Naive thymus-derived CD8-positive, alpha-beta T cell (primary cell): ENCODE data around the gene OSBPL2. TPM values are rescaled to one million over a fixed set of nuclear protein-coding genes. Genes with fewer than 3 reads are reported as not detected.

Experiments used
- ATAC-seq, 2 donors: fragments of 150-1000 bp; cut with Tn5 transposase in 1 of 2; sonication (Bioruptor Pico), chemical (Tn5 transposase) in 1 of 2; 1 replicate in 1 of 2; 2 replicates in 1 of 2; pipeline ENCODE4 v1.10.0; 2021; ENCODE audit warnings: mild to moderate bottlenecking in 2 of 2, moderate library complexity in 2 of 2
- POLR2A ChIA-PET: fragments of 350-600 bp; sonication (Branson Sonifier 250); formaldehyde crosslinking; loops from one replicate; lab custom pipeline; 2021; ENCODE audit warnings: antibody characterized with exemption; lab: Charles Lee
- DNase-seq, 10 donors: peaks; one replicate each; pipeline versions ENCODE4 v3.0.0 to v3.0.0-alpha.2; 2020 to 2022
- H3K27ac Mint-ChIP-seq, 10 donors: one replicate each; pipeline ENCODE4 v1.8.0; 2020 to 2022; ENCODE audit warnings: mild to moderate bottlenecking in 10 of 10, mixed read lengths in 10 of 10, moderate library complexity in 4 of 10, inconsistent platforms in 1 of 10
- H3K27me3 Mint-ChIP-seq, 5 donors: one replicate each; pipeline ENCODE4 v1.8.0; 2021 to 2022; ENCODE audit warnings: mixed read lengths in 5 of 5
- H3K36me3 Mint-ChIP-seq, 3 donors: one replicate each; pipeline ENCODE4 v1.8.0; 2020 to 2022; ENCODE audit warnings: mixed read lengths in 3 of 3, mild to moderate bottlenecking in 2 of 3, inconsistent platforms in 1 of 3
- H3K4me1 Mint-ChIP-seq, 4 donors: one replicate each; pipeline ENCODE4 v1.8.0; 2021 to 2022; ENCODE audit warnings: mixed read lengths in 4 of 4
- H3K4me3 Mint-ChIP-seq, 10 donors: one replicate each; pipeline ENCODE4 v1.8.0; 2020 to 2022; ENCODE audit warnings: mild to moderate bottlenecking in 10 of 10, mixed read lengths in 10 of 10, moderate library complexity in 6 of 10, inconsistent platforms in 1 of 10
- H3K9me3 Mint-ChIP-seq, 9 donors: one replicate each; pipeline ENCODE4 v1.8.0; 2020 to 2022; ENCODE audit warnings: mixed read lengths in 9 of 9, mild to moderate bottlenecking in 3 of 9, inconsistent platforms in 1 of 9, moderate library complexity in 1 of 9
- polyA plus RNA-seq, 3 donors: library from polyadenylated mRNA; unstranded; fragments of 300-500 nt; fragmentation: Illumina TruSeq; gene quantifications; one replicate each; pipeline ENCODE4 v1.2.3, GENCODE V29; 2021
- total RNA-seq, 8 experiments: library from RNA in 2 of 8; stranded (reverse) in 2 of 8; gene quantifications; one replicate each; pipeline ENCODE4 v1.2.3 and lab custom pipeline; 2021 to 2026

Gene OSBPL2
- total and polyA plus RNA-seq, 5 experiments from 2014 or later = 15.4 to 74.5 (median 22.1) TPM

DNA sequence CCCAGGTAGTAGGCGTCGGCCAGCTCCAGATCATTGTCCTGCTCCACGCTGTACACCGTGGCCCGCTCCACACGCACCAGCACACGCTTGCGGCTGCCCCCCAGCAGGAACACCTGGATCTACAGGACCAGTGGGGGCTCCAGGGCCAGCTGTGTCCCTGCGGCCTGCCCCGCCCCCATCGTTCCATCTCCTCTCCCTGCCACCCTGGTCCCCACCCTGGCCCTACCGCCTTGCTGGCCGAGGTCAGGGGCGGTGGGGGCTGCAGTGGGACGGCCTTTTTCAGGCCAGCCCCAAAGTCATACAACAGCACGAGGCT is 74.3 kb downstream of the OSBPL2 start:
- DNase-seq (no peak), ATAC-seq (no peak)
- POLR2A ChIA-PET = no interaction called here
- Mint-ChIP-seq H3K27me3 (no peaks in the 10 kb centered on the region), H3K36me3 (peaks cover 0 to 18% (median 2%) of the 10 kb centered on the region in 3 donors), H3K9me3 (no peaks in the 10 kb centered on the region), H3K4me3 (no peak overlapping the region), H3K27ac (no peak overlapping the region), H3K4me1 (peaks cover 0 to 3% (median 0%) of the 10 kb centered on the region in 4 donors)

DNA sequence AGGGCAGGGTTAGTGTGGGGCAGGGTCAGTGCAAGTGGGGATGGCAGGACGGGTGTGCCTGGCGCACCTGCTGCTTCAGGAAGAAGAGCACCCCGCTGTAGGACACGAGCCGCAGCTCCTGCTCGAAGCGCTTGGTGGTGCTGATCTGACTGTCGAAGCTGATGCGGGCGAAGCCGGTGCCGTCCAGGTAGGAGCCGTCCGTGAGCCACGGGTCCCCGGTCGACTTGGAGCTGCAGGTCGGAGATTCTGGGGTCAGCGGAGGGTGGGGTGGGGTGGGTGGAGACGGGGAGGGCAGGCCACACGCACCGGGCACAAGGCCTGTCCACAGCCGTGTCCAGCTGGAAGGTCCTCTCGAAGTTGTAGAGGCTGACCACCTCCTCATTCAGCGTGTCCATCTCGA is 74.7 kb downstream of the OSBPL2 start:
- no peaks in the 10 kb centered on the region for H3K9me3 Mint-ChIP-seq
- H3K27ac Mint-ChIP-seq = no peak overlapping the region
- H3K36me3 Mint-ChIP-seq = peaks cover 0 to 15% (median 2%) of the 10 kb centered on the region in 3 donors
- peaks cover 0 to 3% (median 0%) of the 10 kb centered on the region in 4 donors for H3K4me1 Mint-ChIP-seq
- DNase-seq = no peak
- H3K27me3 Mint-ChIP-seq = no peaks in the 10 kb centered on the region
- POLR2A ChIA-PET = no interaction called here
- no peak overlapping the region for H3K4me3 Mint-ChIP-seq
- ATAC-seq = no peak

DNA sequence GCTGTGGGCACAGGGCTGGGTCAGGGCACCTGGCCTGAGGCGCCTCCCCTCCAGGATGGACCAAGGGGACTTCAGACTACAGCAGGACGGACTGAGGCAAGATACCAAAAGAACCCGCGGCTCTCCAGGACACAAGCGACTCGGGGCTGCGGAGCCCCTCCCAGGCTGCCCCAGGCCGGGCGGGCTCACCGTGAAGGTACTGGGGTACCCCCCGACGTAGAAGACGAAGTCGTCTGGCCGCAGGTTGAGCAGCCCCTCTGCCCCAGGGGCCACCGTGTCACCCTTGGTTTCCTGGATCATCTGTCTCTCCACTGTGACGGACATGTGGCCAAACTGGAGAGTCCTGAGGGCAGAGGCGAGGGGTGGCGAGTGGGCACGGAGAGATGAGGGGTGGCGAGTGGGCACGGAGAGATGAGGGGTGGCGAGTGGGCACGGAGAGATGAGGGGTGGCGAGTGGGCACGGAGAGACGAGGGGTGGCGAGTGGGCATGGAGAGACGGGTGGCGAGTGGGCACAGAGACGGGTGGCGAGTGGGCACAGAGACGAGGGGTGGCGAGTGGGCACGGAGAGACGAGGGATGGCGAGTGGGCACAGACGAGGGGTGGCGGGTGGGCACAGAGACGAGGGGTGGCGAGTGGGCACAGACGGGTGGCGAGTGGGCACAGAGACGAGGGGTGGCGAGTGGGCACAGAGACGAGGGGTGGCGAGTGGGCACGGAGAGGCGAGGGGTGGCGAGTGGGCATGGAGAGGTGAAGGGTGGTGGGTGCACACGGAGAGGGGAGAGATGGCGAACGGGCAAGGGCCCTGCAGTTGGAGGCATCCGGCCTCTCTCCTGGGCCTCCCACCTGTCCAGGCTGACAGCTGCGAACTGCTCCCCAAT is 75.4 kb downstream of the OSBPL2 start:
- Mint-ChIP-seq H3K4me1 (peaks cover 0 to 3% (median 0%) of the 10 kb centered on the region in 4 donors), H3K4me3 (no peak overlapping the region), H3K9me3 (no peaks in the 10 kb centered on the region), H3K36me3 (peaks cover 0 to 9% (median 2%) of the 10 kb centered on the region in 3 donors), H3K27me3 (no peaks in the 10 kb centered on the region), H3K27ac (peak overlapping the region in 1 of 10 donors; percentile 90)
- POLR2A ChIA-PET = no interaction called here
- ATAC-seq (no peak), DNase-seq (no peak)

DNA sequence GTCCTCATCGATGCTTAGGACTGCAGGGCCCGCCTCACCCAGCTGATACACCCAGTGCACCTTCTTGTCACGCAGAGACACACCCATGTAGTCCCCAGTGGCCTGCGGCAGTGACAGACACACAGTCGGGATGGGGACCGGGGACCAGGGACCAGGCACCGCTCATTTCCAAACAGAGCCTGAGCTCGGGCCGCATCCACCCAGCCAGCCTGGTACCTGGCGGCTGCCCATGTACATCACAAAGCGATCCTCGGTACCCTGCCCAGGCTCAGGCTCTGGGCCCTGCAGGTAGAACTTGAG is 76.0 kb downstream of the OSBPL2 start:
- peaks cover 0 to 4% (median 0%) of the 10 kb centered on the region in 3 donors for H3K36me3 Mint-ChIP-seq
- no peak overlapping the region for H3K4me3 Mint-ChIP-seq
- peak overlapping the region in 1 of 10 donors; percentile 90 for H3K27ac Mint-ChIP-seq
- ATAC-seq (no peak), DNase-seq (no peak)
- H3K4me1 Mint-ChIP-seq = peaks cover 0 to 3% (median 0%) of the 10 kb centered on the region in 4 donors
- no peaks in the 10 kb centered on the region for H3K27me3 Mint-ChIP-seq
- POLR2A ChIA-PET = no interaction called here
- no peaks in the 10 kb centered on the region for H3K9me3 Mint-ChIP-seq

DNA sequence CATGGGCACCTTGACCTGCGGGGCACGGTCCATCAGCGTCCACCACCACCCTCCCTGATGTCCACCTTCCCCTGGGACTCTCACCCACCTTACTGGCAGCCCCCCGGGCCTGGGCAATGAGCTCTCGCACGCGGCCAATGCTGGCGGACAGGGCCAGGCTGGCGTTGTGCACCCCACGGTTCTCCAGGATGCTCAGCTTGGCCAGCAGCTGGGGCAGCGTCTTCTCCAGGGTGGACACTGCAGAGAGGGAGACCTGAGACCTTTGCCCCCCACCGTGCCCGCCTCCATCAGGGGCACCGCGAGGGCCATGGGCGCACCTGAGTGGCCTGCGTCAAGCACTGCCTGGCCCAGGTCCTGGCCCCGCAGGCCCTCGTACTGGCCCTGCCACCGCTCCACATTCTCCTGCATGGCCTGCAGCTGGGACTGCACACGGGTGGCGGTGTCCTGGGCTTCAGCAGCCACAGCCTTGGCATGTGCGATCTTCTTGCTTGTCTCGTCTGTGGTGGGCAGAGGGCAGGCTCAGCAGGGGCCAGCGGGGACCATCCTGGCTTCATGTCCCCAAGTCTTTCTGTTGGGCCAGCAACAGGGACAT is 76.5 kb downstream of the OSBPL2 start:
- H3K27ac Mint-ChIP-seq = peak overlapping the region in 1 of 10 donors; percentile 60

DNA sequence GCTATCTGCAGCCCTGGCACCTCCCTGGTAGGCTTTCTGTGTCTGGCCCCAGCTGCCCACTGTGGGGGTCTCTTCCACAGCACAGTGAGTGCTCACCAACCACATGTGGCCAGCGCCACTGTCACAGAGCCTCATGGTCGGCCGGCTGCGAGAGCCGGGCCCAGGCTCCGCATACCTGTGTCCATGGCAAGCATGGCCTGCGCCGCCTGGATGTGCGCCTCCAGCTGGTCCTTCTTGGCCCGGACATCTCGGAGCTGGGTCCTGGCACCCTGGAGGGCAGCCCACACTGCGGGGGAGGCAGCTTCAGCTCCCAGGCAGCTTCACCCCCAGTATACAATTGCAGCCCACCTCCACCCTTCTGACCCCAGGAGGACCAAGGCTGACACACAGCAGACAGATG is 77.5 kb downstream of the OSBPL2 start:
- Mint-ChIP-seq H3K9me3 (no peaks in the 10 kb centered on the region), H3K27me3 (no peaks in the 10 kb centered on the region)

More for the DNA sequence above, 76.5 kb downstream of the OSBPL2 start:
- Mint-ChIP-seq H3K4me1 (peaks cover 0 to 3% (median 0%) of the 10 kb centered on the region in 4 donors), H3K9me3 (no peaks in the 10 kb centered on the region), H3K4me3 (no peak overlapping the region), H3K36me3 (peaks cover 0 to 2% (median 0%) of the 10 kb centered on the region in 3 donors), H3K27me3 (no peaks in the 10 kb centered on the region)
- ATAC-seq = no peak
- DNase-seq = no peak
- POLR2A ChIA-PET = no interaction called here

DNA sequence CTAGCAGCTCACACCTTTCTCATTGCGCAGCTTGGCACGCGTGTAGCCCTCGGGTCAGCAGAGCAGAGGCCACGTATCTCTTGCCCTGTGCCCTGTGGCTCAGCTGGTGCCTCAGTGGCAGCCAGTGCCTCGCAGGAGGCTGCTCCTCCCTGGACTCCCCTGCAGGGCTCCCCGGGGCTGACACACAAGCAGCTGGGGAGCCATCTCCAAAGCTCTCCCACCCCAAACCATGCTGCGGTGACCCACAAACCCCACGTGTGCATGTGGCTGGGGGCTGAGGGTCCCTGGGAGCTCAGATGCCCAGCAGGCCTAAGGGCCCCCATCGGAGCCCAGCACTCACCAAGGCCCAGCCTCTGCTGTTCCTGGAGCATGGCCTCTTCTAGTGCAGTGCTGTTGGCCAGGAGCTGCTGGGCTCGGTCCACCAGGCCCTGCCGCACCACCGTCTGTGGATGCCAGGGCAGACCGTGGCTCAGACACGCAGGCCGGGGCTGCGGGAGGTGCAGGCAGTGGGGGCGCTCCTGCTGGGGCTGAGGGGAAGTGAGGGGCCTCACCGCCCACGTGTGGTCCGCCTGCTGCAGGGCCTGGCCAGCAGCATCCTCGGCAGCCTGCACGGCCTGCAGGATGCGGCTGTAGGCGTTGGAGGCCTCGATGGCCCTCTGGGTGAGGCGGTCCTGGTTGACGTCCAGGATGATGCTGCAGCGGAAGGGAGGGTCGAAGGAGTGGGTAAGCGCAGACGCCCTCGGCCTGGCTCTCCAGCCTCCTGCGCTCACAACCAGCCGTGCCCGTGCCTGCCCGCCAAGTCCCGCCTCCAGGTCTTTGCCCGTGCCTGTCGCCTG is 78.2 kb downstream of the OSBPL2 start:
- DNase-seq (no peak), ATAC-seq (no peak)
- H3K36me3 Mint-ChIP-seq = no peaks in the 10 kb centered on the region
- H3K27ac Mint-ChIP-seq = peak overlapping the region in 1 of 10 donors; percentile 27
- peaks cover 0 to 6% (median under 1%) of the 10 kb centered on the region in 4 donors for H3K4me1 Mint-ChIP-seq
- no peaks in the 10 kb centered on the region for H3K9me3 Mint-ChIP-seq
- POLR2A ChIA-PET = no interaction called here
- H3K4me3 Mint-ChIP-seq = no peak overlapping the region
- no peaks in the 10 kb centered on the region for H3K27me3 Mint-ChIP-seq

More for the DNA sequence above, 77.5 kb downstream of the OSBPL2 start:
- Mint-ChIP-seq H3K4me1 (peaks cover 0 to 4% (median 0%) of the 10 kb centered on the region in 4 donors), H3K4me3 (no peak overlapping the region), H3K27ac (peak overlapping the region in 1 of 10 donors; percentile 62), H3K36me3 (no peaks in the 10 kb centered on the region)
- DNase-seq (no peak), ATAC-seq (no peak)
- POLR2A ChIA-PET = interaction anchor here (0.6 kb wide), 1 partner anchor 64 kb away, joined by 3 read pairs; no protein-coding TSS in a partner anchor

DNA sequence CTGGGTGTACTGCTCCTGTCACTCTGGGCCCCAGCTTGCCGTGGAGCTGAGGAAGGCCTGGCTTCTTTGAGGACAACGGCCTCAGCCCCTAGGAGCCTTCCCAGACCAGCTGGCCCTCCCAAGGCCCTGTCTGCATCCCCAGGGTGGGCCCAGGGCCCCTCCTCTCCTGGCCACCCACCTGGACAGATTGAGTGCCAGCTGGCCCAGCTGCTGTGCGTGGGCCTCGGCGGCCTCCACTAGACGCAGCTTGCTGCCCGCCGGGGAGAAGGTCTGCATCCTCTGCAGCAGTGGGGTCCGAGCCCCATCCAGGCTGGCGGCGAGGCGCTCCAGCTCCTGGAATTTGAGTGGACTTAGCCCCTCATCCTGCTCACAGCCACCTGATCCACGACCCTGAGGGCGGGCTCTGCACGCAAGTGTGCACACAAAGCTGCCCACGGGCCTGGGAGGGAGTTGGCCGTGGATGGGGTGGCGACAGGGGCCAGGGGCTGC is 78.9 kb downstream of the OSBPL2 start:
- H3K27ac Mint-ChIP-seq = peak overlapping the region in 1 of 10 donors; percentile 87
- peak overlapping the region in 1 of 10 donors; percentile 19 for H3K4me3 Mint-ChIP-seq
- ATAC-seq (no peak), DNase-seq (no peak)
- no peaks in the 10 kb centered on the region for H3K9me3 Mint-ChIP-seq
- H3K36me3 Mint-ChIP-seq = no peaks in the 10 kb centered on the region
- POLR2A ChIA-PET = no interaction called here
- H3K27me3 Mint-ChIP-seq = no peaks in the 10 kb centered on the region
- peaks cover 0 to 6% (median under 1%) of the 10 kb centered on the region in 4 donors for H3K4me1 Mint-ChIP-seq

DNA sequence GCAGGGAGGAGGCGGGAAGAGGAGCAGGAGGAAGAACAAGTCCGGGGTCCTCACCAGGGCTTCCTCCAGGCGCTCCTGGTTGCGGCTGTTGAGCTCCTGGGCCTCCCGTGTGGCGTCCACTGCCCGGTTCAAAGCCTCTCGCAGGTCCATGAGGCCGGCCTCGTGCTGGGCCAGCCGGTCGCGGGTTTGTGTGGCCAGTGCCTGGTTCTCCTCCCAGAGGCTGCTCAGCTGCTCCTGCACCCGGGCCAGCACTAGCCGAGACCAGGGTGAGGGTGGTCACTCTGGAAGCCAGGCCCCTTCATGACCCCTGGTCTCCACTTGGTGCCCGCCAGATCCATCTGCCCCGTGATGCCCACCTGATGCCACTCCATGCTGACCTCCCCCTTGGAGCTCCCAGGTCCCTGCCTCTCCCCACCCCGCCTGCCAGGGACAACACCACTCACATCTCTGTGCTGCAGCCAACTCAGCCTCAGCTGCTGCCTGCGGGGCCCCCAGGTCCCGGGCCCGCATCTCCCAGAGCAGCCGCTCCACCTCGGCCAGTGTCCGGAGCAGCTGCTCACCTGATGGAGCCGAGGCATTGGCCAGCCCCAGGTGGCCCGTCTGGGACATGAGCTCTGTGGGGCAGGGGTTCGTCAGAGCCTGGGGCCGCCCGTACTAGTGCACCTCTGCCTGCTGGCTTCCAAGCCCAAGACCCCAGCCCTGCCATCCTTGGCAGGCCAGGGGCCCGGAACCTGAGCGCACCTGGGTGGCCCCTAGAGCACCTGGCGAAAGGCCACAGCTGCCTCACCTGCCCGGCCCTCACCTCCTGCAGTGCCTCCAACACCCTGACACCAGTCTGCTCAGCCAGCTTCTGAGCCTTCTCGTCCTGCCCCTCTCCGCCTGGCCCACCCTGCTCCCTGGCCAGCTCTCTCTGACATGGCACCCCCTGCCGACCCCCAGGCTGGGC is 80.4 kb downstream of the OSBPL2 start:
- H3K4me1 Mint-ChIP-seq = peaks cover 0 to 6% (median under 1%) of the 10 kb centered on the region in 4 donors
- no peaks in the 10 kb centered on the region for H3K36me3 Mint-ChIP-seq
- H3K27me3 Mint-ChIP-seq = no peaks in the 10 kb centered on the region
- POLR2A ChIA-PET = no interaction called here
- H3K9me3 Mint-ChIP-seq = no peaks in the 10 kb centered on the region
- H3K27ac Mint-ChIP-seq = peak overlapping the region in 2 of 10 donors; percentile 2 to 5
- peak in 2 of 10 donors; percentile 3 to 19 for DNase-seq
- H3K4me3 Mint-ChIP-seq = no peak overlapping the region
- peak in 1 of 2 donors; percentile 33 for ATAC-seq

DNA sequence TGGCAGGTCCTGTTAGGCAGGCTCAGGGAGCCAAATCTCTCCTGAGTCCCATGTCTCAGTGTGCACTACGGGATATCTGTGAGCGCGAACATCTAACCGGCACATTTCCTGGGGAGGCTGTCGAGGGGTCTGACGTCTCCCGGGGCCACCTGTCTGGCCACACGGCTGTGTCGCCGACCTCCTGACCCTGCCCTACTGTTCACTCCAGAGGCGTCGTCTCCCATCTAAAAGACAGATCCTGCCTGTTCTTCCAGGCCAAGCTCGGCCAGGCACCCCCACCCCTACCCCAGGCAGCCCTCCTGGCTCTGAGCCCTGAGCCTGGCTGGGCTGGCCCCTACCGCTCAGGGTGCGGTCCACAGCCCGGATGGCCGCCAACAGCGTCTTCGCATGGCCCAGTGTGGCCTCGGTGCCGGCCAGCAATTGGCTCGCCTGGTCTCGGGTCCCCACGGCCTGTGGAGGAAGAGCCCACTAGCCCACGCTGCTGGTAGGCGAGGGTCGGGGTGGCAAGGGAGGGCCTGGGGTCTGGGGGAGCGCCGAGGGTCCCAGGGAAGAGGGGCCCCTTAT is 81.1 kb downstream of the OSBPL2 start:
- POLR2A ChIA-PET = no interaction called here
- Mint-ChIP-seq H3K4me3 (no peak overlapping the region), H3K9me3 (no peaks in the 10 kb centered on the region), H3K27ac (no peak overlapping the region), H3K27me3 (no peaks in the 10 kb centered on the region), H3K36me3 (no peaks in the 10 kb centered on the region), H3K4me1 (peaks cover 0 to 6% (median under 1%) of the 10 kb centered on the region in 4 donors)
- peak in 1 of 10 donors; percentile 4 for DNase-seq
- no peak for ATAC-seq

DNA sequence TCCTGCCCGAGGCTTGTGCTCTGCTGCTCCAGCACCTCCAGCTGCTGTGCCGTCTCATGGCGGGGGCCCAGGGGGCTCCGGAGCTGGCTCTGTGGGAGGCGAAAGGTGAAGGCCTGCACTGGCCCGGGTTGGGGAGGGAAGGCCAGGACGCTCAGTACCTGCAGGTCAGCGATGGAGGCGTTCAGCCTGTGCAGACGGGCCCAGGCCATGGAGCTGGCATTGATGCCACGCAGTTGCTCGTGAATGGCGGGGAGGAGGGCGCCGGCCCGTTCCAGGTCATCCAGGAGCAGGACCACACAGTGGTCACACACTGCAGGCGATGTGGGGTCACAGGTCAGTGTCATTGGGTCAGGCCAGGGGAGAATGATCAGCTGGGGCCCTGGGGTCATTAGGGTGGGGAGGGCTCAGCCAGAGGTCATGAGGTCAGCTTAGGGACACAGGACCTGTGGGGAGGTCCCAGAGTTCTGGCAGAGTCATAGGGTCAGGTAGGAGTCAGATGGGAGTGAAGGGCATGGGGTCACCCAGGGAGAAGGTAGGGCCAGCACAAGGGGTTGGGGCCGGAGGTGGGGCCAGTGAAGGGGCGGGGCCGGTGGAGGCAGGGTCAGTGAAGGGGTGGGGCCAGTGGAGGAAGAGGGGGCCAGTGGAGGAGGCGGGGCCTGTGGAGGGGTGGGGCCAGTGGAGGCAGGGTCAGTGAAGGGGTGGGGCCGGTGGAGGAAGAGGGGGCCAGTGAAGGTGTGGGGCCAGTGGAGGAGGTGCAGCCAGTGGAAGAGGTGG is 82.4 kb downstream of the OSBPL2 start:
- H3K36me3 Mint-ChIP-seq = no peaks in the 10 kb centered on the region
- DNase-seq (peak in 1 of 10 donors; percentile 3), ATAC-seq (no peak)
- H3K4me3 Mint-ChIP-seq = no peak overlapping the region
- H3K27me3 Mint-ChIP-seq = no peaks in the 10 kb centered on the region
- H3K4me1 Mint-ChIP-seq = peaks cover 0 to 6% (median 2%) of the 10 kb centered on the region in 4 donors
- H3K27ac Mint-ChIP-seq = no peak overlapping the region
- POLR2A ChIA-PET = interaction anchor here (0.6 kb wide), 1 partner anchor 820 kb away, joined by 3 read pairs; no protein-coding TSS in a partner anchor
- H3K9me3 Mint-ChIP-seq = no peaks in the 10 kb centered on the region
